GM23338 (cell line): Measurements from ENCODE around the gene HOXD4. TPM values are rescaled to one million over a fixed set of nuclear protein-coding genes. Genes with fewer than 3 reads are reported as not detected.
A peak's percentile ranks its signal among the peaks of the same experiment; 100 is the strongest.

ENCODE experiments used
- ATAC-seq: fragments of 200-7000 bp; cut with Tn5 transposase; 3 replicates; pipeline ENCODE4 v1.9.1; 2020
- DNase-seq: peaks from one replicate; pipeline ENCODE4 v3.0.0-alpha.2; 2015; ENCODE audit warnings: low spot score
- H2AFZ ChIP-seq: fragments of 200-600 bp; sonication (generic); 2 replicates; pipeline ENCODE4 v1.8.0; 2016; ENCODE audit warnings: antibody characterized with exemption, mild to moderate bottlenecking, moderate library complexity
- H3F3A ChIP-seq: fragments of 200-600 bp; sonication (generic); replicated peaks from 2 replicates; pipeline ENCODE4 v1.8.0; 2017; ENCODE audit warnings: antibody characterized with exemption, mixed run types, low read depth
- H3K27ac ChIP-seq: fragments of 200-600 bp; sonication (generic); 2 replicates; pipeline ENCODE4 v1.6.1; 2016; ENCODE audit warnings: low read depth
- H3K27me3 ChIP-seq: fragments of 200-600 bp; sonication (generic); 2 replicates; pipeline ENCODE4 v1.8.0; 2016; ENCODE audit warnings: mild to moderate bottlenecking, mixed run types, moderate library complexity; ENCODE audit not compliant: insufficient read depth
- H3K36me3 ChIP-seq: fragments of 200-600 bp; sonication (generic); 2 replicates; pipeline ENCODE4 v1.8.0; 2016; ENCODE audit warnings: mild to moderate bottlenecking; ENCODE audit not compliant: insufficient read depth
- H3K4me1 ChIP-seq: fragments of 200-600 bp; sonication (generic); 2 replicates; pipeline ENCODE4 v1.8.0; 2016; ENCODE audit warnings: mild to moderate bottlenecking, moderate library complexity; ENCODE audit not compliant: insufficient read depth
- H3K4me2 ChIP-seq: fragments of 200-600 bp; sonication (generic); 2 replicates; pipeline ENCODE4 v1.7.1; 2017; ENCODE audit warnings: mixed run types
- H3K4me3 ChIP-seq: fragments of 200-600 bp; sonication (generic); 2 replicates; pipeline ENCODE4 v1.6.1; 2016; ENCODE audit warnings: mixed run types
- H3K79me2 ChIP-seq: fragments of 200-600 bp; sonication (generic); replicated peaks from 2 replicates; pipeline ENCODE4 v1.8.0; 2017; ENCODE audit warnings: mild to moderate bottlenecking; ENCODE audit not compliant: insufficient read depth
- H3K9me2 ChIP-seq: fragments of 200-600 bp; sonication (generic); 2 replicates; pipeline ENCODE4 v1.8.0; 2017; ENCODE audit not compliant: insufficient read depth
- H4K20me1 ChIP-seq: fragments of 200-600 bp; sonication (generic); replicated peaks from 2 replicates; pipeline ENCODE4 v1.8.0; 2017; ENCODE audit warnings: mild to moderate bottlenecking; ENCODE audit not compliant: insufficient read depth
- H3K27ac Mint-ChIP-seq: 2 replicates; pipeline ENCODE4 v1.8.0; 2020; ENCODE audit warnings: inconsistent platforms, mild to moderate bottlenecking, moderate library complexity, mixed read lengths
- H3K27me3 Mint-ChIP-seq: 3 replicates; pipeline ENCODE4 v1.8.0; 2022; ENCODE audit warnings: low read depth, mild to moderate bottlenecking, moderate library complexity, mixed read lengths, inconsistent platforms; ENCODE audit not compliant: insufficient read depth, poor library complexity
- H3K36me3 Mint-ChIP-seq: 3 replicates; pipeline ENCODE4 v1.8.0; 2021; ENCODE audit warnings: low read depth, mild to moderate bottlenecking, inconsistent platforms, moderate library complexity, mixed read lengths
- H3K4me1 Mint-ChIP-seq: 3 replicates; pipeline ENCODE4 v1.8.0; 2020; ENCODE audit warnings: mild to moderate bottlenecking, inconsistent platforms, mixed read lengths
- H3K4me3 Mint-ChIP-seq: 3 replicates; pipeline ENCODE4 v1.8.0; 2021; ENCODE audit warnings: moderate library complexity, mild to moderate bottlenecking, inconsistent platforms, mixed read lengths
- H3K9me3 Mint-ChIP-seq: 3 replicates; pipeline ENCODE4 v1.8.0; 2020; ENCODE audit warnings: moderate library complexity, mild to moderate bottlenecking, inconsistent platforms, mixed read lengths
- EZH2 ChIP-seq: fragments of 200-600 bp; sonication (generic); IDR thresholded peaks from one replicate; pipeline ENCODE4 v1.8.0; 2017; ENCODE audit warnings: antibody characterized with exemption, mild to moderate bottlenecking, low read depth; ENCODE audit not compliant: unreplicated experiment
- EZH2phosphoT487 ChIP-seq: fragments of 200-600 bp; sonication (generic); IDR thresholded peaks from one replicate; pipeline ENCODE4 v1.8.1; 2018; ENCODE audit warnings: antibody characterized with exemption; ENCODE audit not compliant: unreplicated experiment
- JUNB ChIP-seq: IDR thresholded peaks from one replicate; pipeline ENCODE4 v1.6.1; 2016; ENCODE audit warnings: antibody characterized with exemption; ENCODE audit not compliant: unreplicated experiment
- NANOG ChIP-seq: IDR thresholded peaks from 2 replicates; pipeline ENCODE4 v1.6.1; 2016; ENCODE audit warnings: antibody characterized with exemption, borderline replicate concordance
- POLR2AphosphoS5 ChIP-seq: IDR thresholded peaks from 2 replicates; pipeline ENCODE4 v1.6.1; 2016; ENCODE audit warnings: antibody characterized with exemption, low read depth
- ZNF114 ChIP-seq: fragments of 250-450 bp; sonication (Bioruptor Pico); IDR thresholded peaks from 2 replicates; pipeline ENCODE4 v1.5.0; 2020; ENCODE audit warnings: mild to moderate bottlenecking, moderate library complexity
- polyA plus RNA-seq: library from polyadenylated mRNA; unstranded; fragments of >200 nt; fragmentation: Nextera tagmentation; extraction: Ambion mirVana; gene quantifications from 2 replicates; pipeline ENCODE4 v1.2.1, GENCODE V29; 2016
- total RNA-seq: library from RNA; depleted of rRNA; stranded (reverse); fragments of >200 nt; shearing (Covaris generic); gene quantifications from 2 replicates; pipeline ENCODE4 v1.2.3, GENCODE V29; 2014
- TF ChIP-seq, protein P1 (sequence below): IDR thresholded peaks from one replicate; pipeline ENCODE4 v1.6.1; 2018; ENCODE audit warnings: antibody characterized with exemption; ENCODE audit not compliant: unreplicated experiment
- TF ChIP-seq, protein P2 (sequence below), 2 experiments: fragments of 200-600 bp in 1 of 2; sonication (generic) in 1 of 2; conservative IDR thresholded peaks; 2 replicates each; pipeline versions ENCODE4 v1.5.1 to v1.6.1; 2016 to 2017; ENCODE audit warnings: antibody characterized with exemption in 2 of 2, low read depth in 2 of 2, mild to moderate bottlenecking in 2 of 2, moderate library complexity in 1 of 2

The HOXD4 gene
- total and polyA plus RNA-seq, 2 experiments from 2014 or later = not detected

DNA sequence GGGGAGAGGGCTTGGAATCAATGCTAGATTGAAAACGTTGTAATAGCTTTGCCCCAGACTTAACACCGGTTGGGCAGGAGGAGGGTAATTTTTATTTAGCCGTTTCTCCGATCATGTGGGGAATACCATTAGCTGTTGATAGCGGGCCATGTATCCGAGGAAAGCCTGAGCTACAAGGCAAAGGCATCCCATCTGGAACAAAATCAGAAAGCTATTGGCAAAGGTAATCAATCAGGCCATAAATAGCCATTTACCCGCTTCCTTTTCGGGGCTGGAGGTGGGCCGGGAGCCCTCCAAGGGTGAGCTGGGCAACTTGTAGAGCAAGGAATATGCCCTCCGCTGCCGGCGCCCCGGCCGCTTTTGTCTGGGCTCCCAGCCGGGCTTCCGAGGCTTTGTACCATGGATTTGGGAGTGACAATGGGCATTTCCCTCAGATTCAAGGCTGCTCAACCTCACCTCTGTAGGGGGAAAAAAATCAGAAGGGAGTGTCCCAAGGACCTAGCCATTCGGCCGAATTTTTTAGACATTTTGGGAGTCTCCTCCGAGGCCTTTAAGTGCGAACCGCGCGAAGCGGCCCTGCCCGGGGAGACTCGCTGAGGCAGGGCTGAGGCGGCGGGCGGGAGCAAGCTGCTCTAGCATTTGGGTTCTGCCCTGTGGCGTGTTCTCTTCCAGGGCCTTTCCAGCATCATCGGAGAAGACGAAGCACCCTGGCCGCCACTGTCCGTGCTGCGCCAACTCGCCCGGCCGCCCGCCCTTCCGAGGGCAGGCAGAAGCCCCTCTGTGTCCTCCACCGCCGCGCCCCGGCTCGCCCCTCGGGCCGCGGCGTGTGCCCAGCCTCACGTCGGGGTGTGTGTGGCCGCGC lies 29.9 kb upstream of the HOXD4 start:
- H3K79me2 ChIP-seq = no peaks in the 10 kb centered on the region
- peak overlapping the region; percentile 76 for H3K4me2 ChIP-seq
- H3F3A ChIP-seq = peaks cover 36% of the 10 kb centered on the region; the same call in 1 of the 2 replicates
- H3K27me3 Mint-ChIP-seq = peaks cover 99% of the 10 kb centered on the region
- peaks cover 24% of the 10 kb centered on the region for H3K9me3 Mint-ChIP-seq
- peak; percentile 90 for TF ChIP-seq EZH2
- TF ChIP-seq, protein P1, sequence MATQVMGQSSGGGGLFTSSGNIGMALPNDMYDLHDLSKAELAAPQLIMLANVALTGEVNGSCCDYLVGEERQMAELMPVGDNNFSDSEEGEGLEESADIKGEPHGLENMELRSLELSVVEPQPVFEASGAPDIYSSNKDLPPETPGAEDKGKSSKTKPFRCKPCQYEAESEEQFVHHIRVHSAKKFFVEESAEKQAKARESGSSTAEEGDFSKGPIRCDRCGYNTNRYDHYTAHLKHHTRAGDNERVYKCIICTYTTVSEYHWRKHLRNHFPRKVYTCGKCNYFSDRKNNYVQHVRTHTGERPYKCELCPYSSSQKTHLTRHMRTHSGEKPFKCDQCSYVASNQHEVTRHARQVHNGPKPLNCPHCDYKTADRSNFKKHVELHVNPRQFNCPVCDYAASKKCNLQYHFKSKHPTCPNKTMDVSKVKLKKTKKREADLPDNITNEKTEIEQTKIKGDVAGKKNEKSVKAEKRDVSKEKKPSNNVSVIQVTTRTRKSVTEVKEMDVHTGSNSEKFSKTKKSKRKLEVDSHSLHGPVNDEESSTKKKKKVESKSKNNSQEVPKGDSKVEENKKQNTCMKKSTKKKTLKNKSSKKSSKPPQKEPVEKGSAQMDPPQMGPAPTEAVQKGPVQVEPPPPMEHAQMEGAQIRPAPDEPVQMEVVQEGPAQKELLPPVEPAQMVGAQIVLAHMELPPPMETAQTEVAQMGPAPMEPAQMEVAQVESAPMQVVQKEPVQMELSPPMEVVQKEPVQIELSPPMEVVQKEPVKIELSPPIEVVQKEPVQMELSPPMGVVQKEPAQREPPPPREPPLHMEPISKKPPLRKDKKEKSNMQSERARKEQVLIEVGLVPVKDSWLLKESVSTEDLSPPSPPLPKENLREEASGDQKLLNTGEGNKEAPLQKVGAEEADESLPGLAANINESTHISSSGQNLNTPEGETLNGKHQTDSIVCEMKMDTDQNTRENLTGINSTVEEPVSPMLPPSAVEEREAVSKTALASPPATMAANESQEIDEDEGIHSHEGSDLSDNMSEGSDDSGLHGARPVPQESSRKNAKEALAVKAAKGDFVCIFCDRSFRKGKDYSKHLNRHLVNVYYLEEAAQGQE = no peak
- peak; percentile 85 for TF ChIP-seq EZH2phosphoT487
- peaks cover 100% of the 10 kb centered on the region for H3K27me3 ChIP-seq
- no peak for DNase-seq
- H3K4me3 Mint-ChIP-seq = no peak overlapping the region
- peak; percentile 12 for ATAC-seq
- no peaks in the 10 kb centered on the region for H3K9me2 ChIP-seq
- no peak overlapping the region for H3K27ac ChIP-seq
- H3K4me1 ChIP-seq = peaks cover 13% of the 10 kb centered on the region
- no peak overlapping the region for H3K27ac Mint-ChIP-seq
- H4K20me1 ChIP-seq = peaks cover 30% of the 10 kb centered on the region
- peaks cover 8% of the 10 kb centered on the region; the same call in 2 of the 3 replicates for H3K36me3 Mint-ChIP-seq
- H3K36me3 ChIP-seq = no peaks in the 10 kb centered on the region
- H3K4me1 Mint-ChIP-seq = peaks cover 10% of the 10 kb centered on the region
- peak overlapping the region; percentile 53 for H3K4me3 ChIP-seq
- H2AFZ ChIP-seq = no peak overlapping the region

DNA sequence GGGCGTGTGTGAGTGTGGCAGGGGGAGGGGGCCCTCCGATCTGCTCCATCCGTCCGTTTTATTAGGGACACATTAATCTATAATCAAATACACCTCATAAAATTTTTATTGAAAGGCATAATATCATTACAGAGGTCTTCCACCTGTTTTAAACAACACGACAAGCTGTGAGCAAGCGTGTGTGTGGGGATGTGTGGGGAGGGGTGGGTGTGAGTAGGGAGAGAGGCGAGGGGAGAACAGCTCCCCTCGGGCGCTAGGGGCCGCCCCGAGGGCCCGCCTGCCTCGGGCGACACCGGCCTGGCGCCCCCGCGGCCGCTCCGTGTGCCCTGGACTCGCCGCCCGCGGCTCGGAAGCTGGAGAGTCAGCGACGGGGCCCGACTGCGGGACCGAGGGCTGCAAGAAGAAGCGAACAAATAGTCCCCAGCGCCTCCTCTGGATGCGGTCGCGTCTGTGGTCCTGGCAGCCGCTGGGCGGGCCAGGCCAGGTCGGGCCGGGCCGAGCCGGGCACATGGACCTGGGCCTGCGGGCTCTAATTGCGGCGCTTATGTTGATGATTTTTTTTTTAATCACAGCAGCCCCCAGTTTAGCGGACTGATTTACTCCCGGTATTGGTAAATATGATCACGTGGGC lies 29.2 kb upstream of the HOXD4 start:
- H3K36me3 ChIP-seq = no peaks in the 10 kb centered on the region
- no peak overlapping the region for H3K27ac ChIP-seq
- H3K27me3 Mint-ChIP-seq = peaks cover 99% of the 10 kb centered on the region
- ATAC-seq (peak; percentile 29), DNase-seq (no peak)
- H3K9me3 Mint-ChIP-seq = peaks cover 16% of the 10 kb centered on the region
- peaks cover 100% of the 10 kb centered on the region for H3K27me3 ChIP-seq
- H3K4me3 Mint-ChIP-seq = peak overlapping the region; percentile 64
- no peak overlapping the region for H3K27ac Mint-ChIP-seq
- H2AFZ ChIP-seq = peak overlapping the region; percentile 66; the same call in 1 of the 2 replicates
- H3K9me2 ChIP-seq = no peaks in the 10 kb centered on the region
- H3K4me3 ChIP-seq = peak overlapping the region; percentile 53
- peak overlapping the region; percentile 76 for H3K4me2 ChIP-seq
- no peaks in the 10 kb centered on the region for H3K79me2 ChIP-seq
- peaks cover 31% of the 10 kb centered on the region for H4K20me1 ChIP-seq
- H3K36me3 Mint-ChIP-seq = peaks cover 3% of the 10 kb centered on the region; the same call in 1 of the 3 replicates
- peaks cover 12% of the 10 kb centered on the region for H3K4me1 Mint-ChIP-seq
- peaks cover 38% of the 10 kb centered on the region; the same call in 1 of the 2 replicates for H3F3A ChIP-seq
- H3K4me1 ChIP-seq = peaks cover 13% of the 10 kb centered on the region
- TF ChIP-seq, protein P1 = no peak
- TF ChIP-seq ZNF114 (CRISPR knock-in tag) (no peak), NANOG (no peak), JUNB (no peak), POLR2AphosphoS5 (no peak), EZH2 (peak; percentile 50), EZH2phosphoT487 (peak; percentile 12)
- TF ChIP-seq, protein P2, sequence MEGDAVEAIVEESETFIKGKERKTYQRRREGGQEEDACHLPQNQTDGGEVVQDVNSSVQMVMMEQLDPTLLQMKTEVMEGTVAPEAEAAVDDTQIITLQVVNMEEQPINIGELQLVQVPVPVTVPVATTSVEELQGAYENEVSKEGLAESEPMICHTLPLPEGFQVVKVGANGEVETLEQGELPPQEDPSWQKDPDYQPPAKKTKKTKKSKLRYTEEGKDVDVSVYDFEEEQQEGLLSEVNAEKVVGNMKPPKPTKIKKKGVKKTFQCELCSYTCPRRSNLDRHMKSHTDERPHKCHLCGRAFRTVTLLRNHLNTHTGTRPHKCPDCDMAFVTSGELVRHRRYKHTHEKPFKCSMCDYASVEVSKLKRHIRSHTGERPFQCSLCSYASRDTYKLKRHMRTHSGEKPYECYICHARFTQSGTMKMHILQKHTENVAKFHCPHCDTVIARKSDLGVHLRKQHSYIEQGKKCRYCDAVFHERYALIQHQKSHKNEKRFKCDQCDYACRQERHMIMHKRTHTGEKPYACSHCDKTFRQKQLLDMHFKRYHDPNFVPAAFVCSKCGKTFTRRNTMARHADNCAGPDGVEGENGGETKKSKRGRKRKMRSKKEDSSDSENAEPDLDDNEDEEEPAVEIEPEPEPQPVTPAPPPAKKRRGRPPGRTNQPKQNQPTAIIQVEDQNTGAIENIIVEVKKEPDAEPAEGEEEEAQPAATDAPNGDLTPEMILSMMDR (conservative IDR thresholded peaks at IDR 0.05; ENCODE audit: low read depth in 2 of 2) = no peak
